Suppressor macrophage treated with lipopolysaccharide for 4 hours (primary cell): ENCODE data around the gene RFC3.
"Not testable (repeated sequence)": the region's sequence is repeated elsewhere in the genome, so short reads cannot be mapped to it uniquely, and the experiment has no call there.

ENCODE experiments used
- DNase-seq: peaks from one replicate; pipeline ENCODE4 v3.0.0-alpha.2; 2020

RFC3 gene

DNA sequence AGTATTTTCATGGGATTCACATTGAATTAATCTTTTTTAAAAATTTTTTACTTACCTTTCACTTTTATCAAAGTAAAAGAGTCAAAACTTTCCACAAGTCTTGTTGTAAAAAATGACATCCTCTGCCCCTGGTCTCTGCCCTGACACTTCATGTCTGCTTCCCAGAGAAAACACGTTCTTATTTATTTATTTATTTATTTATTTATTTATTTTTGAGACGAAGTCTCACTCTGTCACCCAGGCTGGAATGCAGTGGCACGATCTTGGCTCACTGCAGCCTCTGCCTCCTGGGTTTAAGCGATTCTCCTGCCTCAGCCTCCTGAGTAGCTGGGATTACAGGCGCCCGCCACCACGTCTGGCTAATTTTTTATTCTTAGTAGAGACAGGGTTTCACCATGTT lies 5.1 kb upstream of the RFC3 start:
- DNase-seq: not testable (repeated sequence)

- DNase-seq: no peak
Measured at GRCh38 chr13:33815011-33815550, 2.9 kb upstream of the RFC3 start.

- DNase-seq: no peak
Measured at GRCh38 chr13:33816912-33817311, 1.0 kb upstream of the RFC3 start.

DNA sequence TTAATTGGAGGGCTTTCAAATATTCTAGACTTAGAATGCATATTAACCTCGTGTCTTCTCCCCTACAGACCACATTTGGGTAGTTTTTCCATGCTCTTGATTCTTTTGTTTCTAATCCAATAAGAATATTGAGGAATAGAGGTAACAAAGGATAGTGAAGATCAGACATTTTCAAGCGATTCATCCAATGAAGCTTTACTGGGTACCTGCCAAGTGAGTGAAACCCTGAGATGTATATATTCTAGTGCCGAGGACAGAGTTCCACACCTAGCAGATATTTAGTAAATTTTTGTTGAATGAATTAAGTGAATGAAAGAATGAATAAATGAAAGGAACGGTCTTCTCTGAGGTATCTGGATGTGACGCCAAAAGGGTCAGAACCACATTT lies 442 bp upstream of the RFC3 start:
- DNase-seq: no peak

- DNase-seq: no peak
Measured at GRCh38 chr13:33825083-33825482, 7.1 kb downstream of the RFC3 start.

- no peak for DNase-seq
Measured at GRCh38 chr13:33827139-33827538, 9.2 kb downstream of the RFC3 start.

- DNase-seq: no peak
Measured at GRCh38 chr13:33828431-33829129, 10.6 kb downstream of the RFC3 start.

DNA sequence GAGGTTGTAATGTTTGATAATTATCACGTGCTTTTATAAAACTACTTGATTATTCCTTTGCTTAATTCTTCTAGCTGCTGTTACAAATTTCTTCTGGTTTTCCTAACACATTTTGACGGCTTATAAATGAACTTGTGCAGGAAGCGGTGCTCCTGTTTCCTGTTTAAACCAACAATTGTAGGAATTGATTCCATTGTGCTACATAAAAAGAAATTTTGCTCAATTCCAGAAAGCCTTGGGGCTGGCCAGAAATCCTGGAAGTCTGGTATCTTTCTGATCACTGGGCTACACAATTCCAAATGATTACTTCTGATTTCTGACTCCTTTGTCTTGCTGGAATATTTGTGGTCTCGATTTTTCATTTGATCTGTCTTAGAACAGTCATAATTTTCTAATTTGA lies 14.9 kb downstream of the RFC3 start:
- no peak for DNase-seq

DNA sequence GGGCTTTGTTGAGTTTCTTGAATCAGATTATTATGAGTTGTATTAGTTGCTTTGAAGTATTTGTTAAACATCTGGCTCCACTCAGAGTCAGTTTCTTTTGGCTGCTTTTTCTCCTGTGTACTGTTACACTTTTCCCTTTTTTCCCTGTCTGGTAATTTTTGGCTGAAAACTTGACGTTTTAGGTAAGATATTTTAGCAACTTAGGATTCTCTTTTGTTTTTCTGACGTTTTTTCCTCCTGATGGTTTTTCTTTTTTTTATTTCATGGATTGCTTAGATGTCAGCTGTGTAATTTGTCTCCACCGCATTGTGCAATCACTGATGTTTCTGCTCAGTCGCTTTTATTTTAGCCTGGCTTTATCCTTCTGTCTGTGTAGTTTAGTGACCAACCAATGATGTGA lies 20.7 kb downstream of the RFC3 start:
- DNase-seq: no peak

DNA sequence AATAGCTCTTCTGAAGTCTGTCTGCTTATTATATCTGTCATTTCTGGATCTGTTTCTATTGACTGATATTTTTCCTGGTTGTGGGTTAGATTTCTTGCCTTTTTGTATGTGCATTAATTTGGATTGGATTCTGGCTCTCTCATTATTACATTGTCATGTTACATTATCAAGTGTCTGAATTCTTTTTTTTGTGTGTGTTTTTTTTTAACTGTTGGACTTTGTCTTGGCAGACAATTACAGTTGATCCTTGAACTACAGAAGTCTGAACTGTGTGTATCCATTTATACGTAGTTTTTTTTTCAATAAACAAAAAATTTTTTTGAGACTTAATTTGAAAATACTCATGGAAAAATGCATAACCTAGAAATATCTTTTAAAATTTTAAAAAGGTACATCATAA lies 22.5 kb downstream of the RFC3 start:
- no peak for DNase-seq

GRCh38 chr13:33842207-33842606 lies 24.3 kb downstream of the RFC3 start:
- no peak for DNase-seq

DNA sequence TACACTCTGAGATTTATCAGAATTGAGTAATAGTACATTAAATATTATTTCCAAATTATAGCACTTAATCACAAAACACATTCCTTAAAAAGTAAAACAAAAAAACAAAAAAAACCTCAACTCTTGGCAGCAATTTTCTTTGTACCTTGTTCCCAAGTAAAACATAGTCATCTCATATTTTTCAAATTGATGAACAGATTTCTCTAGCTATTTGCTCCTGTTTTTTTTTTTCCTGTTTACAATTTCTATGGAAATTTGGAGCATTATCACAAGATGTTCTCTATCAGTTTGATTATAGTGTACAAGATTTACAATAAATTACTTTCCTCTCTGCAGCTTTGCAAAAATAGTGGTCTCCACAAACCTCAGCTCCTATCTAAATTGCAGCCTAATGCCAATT lies 25.0 kb downstream of the RFC3 start:
- no peak for DNase-seq

- DNase-seq: no peak
Measured at GRCh38 chr13:33845572-33846302, 27.8 kb downstream of the RFC3 start.

- DNase-seq: no peak
Measured at GRCh38 chr13:33846303-33847062, 28.5 kb downstream of the RFC3 start.

GRCh38 chr13:33849211-33849610 lies 31.3 kb downstream of the RFC3 start:
- no peak for DNase-seq

GRCh38 chr13:33855371-33855895 lies 37.5 kb downstream of the RFC3 start:
- DNase-seq: no peak

GRCh38 chr13:33859691-33860303 lies 41.8 kb downstream of the RFC3 start:
- no peak for DNase-seq

DNA sequence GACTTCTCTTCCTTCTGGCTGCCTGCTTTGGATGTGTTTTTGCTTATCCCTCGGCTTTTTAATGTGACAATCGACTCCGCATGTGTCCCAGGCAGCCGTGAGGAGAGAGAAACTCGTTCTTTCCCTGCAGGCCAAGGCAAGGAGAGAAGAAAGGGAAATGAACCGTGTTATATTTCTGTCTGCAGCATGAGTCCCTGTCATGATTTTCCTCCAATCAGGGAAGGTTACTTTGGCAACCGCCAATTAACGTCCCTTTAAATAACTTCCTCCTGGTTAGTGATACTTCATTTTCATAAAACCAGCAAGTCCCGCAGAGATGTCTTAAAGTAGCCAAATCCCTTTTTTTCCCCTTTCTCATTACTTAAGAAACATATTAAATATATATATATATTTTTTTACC lies 42.6 kb downstream of the RFC3 start:
- no peak for DNase-seq

GRCh38 chr13:33862016-33862415 lies 44.1 kb downstream of the RFC3 start:
- no peak for DNase-seq

- no peak for DNase-seq
Measured at GRCh38 chr13:33863188-33863789, 45.3 kb downstream of the RFC3 start.

GRCh38 chr13:33865945-33866344 lies 48.0 kb downstream of the RFC3 start:
- no peak for DNase-seq

DNA sequence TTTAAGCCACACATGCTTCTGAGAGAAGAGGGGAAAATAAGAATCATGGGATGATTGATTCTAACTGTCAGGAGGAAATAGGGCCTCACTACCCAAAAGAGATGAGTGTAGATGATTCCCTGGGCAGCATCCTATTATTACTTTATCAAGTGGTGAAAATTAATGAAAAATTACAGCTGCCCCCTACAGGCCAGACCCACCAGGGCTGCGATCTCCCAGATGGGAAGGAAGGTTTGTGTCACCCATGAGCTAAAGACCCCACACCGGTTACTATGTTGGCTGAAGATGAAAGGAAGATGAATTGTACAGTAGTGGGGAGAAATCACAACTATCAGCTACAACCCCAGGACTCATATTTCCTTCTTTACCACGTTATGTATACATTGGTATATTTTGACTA lies 49.5 kb downstream of the RFC3 start:
- no peak for DNase-seq
